Measurements from ENCODE around the gene GRID2IP.

The GRID2IP gene

DNA sequence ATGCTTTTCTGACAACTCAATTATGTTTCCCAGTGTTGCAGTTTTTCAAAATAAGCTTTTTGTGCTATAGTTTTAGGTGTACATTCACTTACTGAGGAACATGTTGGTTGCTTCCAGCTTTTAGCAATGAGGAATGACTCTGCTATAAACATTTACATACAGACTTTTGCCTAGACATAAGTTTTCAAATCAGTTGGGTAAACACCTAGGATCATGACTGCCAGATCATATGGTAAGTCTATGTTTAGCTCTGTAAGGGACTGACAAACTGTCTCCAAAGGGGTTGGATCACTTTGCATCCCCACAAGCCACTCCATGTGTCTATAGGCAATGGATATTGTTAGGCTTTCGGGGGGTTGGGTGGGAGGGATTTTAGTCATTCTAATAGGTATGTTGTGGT, 10.8 kb upstream of the GRID2IP start:
- DNase-seq (ENCODE audit: low read depth) = no peak

DNA sequence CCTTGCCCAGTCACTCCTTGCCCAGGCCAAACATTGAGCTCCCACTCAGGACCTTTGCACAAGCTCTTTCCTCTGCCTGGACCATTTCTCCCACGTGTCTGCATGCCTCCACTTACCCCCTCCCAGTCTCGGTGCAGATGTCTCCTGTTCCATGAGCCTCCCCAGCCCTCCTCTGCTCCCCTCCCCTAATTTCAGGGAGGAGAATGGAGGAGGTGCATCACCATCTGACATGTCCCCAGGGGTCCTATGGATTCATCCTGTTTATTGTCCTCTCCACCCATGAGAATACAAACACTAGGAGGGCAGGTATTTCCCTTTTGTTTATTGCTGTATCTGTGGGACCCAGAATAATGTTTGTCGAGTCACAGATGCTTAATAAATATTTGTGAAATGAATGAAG, 8.6 kb upstream of the GRID2IP start:
- DNase-seq (ENCODE audit: low read depth) = no peak

DNA sequence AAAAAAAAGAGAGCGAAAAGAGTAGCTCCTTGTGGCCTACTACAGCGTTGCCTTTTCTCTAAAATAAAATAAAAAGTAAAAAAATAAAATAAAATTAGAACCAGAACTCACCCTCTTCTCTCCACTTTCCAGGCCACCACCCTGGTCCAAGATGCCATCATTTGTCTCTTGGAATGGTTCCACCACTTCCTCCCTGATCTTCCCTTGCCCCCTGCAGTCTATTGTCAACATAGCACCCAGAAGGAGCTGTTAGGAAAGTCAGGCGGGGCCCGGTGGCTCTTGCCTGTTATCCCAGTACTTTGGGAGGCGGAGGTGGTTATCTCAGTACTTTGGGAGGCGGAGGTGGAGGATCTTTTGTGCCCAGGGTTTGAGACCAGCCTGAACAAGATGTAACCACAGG, 7.6 kb upstream of the GRID2IP start:
- no peak for DNase-seq (ENCODE audit: low read depth)

DNA sequence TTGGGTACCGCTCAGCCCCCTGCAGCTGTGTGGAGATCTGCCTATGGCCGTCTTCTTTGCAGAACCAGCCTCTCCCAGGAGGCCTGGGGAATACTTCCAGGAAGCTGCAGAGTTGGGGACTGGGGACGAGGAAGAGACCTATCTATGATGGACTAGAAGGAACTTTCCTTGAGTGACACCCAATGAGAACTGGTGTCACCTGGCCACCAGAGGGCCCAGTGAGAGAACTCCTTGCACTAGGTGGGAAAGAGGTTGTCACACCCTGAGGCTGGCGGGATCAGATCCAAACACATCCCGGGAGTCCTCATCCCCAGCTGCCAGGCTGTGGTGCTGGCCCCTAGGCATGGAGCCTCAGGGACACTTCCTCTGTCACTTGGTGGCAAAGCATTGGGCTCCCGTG, 4.9 kb upstream of the GRID2IP start:
- no peak for DNase-seq (ENCODE audit: low read depth)

DNA sequence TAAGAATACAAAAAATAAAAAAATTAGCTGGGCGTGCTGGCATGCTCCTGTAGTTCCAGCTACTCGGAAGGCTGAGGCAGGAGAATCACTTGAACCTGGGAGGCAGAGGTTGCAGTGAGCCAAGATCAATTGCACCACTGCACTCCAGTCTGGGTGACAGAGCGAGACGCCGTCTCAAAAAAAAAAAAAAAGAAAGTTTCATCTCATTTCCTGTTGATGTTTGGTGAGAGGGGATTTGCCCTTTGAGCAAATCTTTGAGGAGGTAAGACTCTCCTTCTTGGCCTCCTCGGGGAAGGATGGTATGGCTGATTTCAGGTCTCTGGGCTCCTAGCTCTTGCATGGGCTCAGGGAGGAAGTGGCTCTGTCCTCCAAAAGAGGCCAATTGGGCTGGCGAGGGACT, 3.6 kb upstream of the GRID2IP start:
- DNase-seq (ENCODE audit: low read depth) = no peak

DNA sequence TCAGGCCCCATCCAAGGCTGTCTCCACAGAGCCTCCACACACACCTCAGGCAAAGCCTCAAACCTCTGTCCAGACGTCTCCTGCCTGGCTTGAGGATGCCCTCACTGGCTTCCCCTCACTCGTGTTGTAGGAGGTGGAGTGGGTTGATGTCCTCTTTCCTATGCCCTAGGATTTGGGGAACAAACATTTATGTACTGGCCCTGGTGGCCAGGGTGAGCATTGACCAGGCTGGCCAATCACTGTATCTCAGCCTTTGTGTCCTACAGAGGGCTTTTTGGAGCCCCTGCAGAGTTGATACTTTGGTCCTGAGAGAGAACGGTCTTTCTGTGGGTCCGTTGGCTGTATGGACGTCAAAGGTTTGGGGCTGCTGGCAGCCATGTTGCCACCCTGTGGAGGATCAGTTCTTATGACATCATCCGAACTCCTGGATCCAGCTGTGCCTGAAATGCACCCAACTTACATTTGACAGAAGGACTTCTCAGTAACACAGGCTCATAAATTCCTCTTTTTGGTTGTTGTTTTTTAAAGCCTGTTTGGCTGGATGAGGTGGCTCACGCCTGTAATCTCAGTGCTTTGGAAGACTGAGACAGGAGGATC, 2.3 kb upstream of the GRID2IP start:
- DNase-seq (ENCODE audit: low read depth) = no peak

DNA sequence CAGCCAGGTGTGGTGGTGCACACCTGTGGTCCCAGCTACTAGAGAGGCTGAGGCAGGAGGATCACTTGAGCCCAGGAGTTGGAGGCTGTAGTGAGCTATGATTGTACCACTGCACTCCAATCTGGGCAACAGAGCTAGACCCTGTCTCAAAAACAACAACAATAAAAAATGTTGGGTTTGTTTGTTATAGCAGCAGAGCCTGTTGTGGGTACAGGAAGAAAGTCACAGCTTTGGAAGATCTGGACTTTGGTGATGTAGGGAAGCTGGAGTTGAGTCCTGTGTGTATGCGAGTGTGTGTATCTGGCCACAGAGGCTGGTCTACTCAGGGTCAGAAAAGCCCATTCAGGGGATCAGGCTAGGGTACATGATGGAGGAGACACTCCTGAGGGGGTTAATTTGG, 3.9 kb downstream of the GRID2IP start:
- no peak for DNase-seq (ENCODE audit: low read depth)

DNA sequence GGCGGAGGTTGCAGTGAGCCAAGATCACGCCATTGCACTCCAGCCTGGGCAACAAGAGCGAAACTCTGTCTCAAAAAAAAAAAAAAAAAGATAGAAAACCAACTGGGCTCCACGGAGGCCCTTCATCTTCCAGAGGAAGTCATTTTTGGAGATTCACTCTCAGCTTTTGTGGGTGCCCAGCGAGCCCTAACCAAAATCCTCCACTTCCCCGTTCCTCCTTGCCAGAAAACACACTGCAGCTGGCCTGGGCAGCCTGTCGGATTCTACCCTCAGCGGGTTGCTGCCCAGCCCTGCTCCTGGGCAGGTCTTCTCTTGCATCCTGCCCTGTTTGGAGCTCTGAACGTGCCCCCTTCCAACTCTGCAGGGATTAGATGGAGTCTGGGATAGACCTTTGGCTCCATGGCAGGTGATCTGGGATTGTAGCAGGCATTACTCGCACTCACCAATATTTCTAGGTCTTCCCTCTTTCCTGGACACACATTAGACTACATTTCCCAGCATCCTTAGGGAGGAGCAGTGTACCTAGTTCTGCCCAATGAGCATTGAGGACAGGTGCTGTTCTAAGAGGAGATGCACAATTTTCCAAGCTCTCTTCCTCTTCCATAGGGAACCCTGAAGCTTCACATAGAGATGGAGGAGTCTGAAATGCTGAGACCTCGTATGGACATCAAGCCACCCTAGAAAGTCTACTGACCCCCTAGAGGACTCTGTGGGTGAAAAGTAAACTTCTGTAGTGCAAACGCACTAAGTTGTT, 4.6 kb downstream of the GRID2IP start:
- no peak for DNase-seq (ENCODE audit: low read depth)

DNA sequence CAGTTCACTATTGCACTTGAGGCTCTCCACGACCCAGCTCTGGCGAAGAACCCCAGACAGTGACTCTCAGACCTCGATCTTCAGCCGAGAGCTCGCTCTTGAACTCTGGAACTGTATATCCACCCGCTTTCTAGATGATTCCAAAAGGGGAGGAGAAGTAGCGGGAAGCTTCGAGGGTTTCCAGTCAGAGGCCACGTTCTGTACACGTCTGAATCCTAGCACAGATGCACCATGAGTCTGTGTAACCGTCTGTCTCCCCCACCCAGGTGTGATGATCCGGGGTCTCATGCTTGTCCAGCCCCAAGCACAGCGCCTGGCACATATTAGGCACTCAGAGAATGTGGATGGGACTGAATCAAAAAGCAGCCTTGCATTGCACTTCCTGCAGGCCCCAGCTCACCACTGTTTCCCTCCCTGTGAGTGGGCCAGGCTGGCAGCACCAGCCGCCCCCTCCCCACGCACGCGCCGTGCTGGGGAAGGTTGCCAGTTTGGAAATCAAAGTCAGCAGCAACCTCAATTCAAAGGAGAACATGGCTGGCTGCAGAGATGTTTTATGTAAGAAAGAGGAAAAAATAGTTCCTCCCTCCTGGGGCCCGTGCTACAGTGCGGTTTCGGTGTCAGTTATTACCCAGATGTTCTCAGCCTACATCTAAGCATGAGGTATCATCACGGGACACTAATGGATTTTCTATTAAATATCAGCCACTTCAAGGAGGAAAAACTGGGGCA, 5.7 kb downstream of the GRID2IP start:
- no peak for DNase-seq (ENCODE audit: low read depth)

DNA sequence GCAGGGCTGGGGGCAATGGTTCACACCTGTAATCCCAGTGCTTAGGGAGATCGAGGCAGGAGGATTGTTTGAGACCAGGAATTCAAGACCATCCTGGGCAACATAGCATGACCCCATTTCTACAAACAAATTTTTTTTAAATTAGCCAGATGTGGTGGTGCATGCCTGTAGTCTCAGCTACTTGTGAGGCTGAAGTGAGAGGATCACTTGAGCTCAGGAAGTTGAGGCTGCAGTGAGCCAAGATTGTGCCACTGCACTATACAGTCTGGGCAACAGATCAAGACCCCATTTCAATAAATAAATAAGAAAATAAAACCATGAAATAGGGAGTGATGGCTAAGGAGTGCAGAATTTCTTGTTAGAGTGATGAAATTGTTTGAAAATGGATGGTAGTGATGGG, 8.9 kb downstream of the GRID2IP start:
- DNase-seq (ENCODE audit: low read depth) = no peak

DNA sequence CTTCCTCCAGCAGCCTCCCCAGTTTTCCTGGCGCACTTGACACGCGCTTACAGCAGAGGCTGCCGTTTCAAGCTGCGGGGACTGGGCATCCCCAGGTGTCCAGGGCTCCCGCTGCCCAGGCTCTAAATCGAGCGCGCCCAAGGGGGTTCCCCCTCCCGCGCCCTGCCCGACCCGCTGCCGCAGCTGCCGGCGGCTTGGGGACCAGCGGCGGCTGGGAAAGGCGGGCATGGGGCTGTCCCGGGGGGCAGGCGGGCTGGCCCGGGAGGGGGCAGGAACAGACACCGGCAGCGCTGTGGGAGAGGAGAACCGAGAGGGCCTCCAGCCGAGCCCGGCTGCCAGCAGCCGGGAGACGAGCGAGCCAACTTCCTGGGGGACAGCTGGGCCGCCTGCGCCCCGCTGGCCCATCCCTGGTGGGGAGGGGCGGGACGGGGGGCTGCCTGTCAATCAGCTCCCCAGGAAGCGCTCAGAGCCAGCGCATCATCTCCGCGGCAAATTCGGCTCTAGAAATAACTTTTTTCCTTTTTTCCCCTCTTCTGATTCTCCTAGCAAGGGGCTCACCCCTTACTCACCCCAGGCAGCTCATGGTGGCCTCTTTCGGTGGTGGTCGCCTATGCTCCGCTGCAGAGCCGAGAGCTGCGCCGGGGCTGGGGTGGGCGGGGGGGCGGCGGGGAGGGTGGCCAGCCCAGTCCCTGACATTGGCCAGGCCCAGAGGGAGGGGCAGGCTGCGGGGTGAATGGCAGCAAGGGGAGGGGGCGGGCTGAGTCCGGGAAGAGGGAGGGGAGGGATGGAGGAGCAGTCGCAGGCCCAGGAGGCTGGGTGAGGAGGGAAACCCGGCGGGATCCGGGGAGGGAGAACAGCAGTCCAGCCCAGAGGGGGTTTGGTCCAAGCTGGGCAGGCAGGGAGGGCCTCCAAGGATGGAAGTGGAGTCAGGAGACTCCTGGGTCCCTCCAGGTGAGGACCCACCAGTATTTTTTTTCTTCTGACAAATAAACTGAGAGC, 14.7 kb downstream of the GRID2IP start:
- no peak for DNase-seq (ENCODE audit: low read depth)

DNA sequence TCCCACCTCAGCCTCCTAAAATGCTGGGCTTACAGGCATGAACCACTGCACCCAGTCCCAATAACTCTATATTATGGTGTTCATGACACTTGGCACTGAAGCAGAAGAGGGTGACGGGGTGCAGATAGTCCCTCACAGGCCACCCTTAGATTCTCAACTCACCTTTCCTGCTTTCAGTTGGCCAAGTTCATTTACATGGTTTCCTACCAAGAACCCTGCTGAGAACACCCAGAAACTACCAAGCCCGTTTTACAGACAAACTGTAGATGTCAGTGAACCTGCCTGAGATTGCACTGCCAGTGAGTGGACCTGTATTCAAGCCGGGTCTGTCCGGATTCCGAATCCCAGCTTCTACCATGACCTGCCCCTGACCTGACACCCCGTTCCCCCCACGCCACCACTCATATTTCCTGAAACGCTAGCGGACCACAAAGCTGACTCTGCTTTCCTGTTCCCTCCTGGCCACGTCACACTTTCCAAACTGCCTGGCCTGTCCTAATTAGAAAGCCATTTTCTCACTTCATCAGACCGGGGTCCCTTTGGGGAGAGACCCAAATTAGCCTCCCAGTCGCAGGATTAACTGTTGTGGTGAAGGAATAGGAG, 17.3 kb downstream of the GRID2IP start:
- DNase-seq (ENCODE audit: low read depth) = no peak

DNA sequence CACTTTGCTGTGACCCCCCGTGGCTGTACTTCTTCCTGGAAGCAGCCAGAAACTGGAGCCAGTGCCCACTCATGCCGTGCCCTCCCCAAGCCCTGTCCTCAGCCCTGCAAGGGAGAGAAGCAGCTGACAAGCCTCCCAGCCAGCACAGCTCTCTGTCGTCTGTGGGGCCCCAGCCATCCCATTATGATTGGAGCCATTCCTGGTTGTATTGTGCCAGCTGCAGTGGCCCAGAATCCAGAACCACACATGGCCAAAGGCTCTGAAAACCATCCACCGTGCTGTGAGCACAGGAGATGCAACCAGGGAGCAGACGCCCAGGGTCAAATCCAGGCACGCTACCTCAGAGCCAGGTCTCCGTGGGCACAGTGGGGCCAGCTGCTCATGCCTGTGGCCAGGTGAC, 18.7 kb downstream of the GRID2IP start:
- no peak for DNase-seq (ENCODE audit: low read depth)

DNA sequence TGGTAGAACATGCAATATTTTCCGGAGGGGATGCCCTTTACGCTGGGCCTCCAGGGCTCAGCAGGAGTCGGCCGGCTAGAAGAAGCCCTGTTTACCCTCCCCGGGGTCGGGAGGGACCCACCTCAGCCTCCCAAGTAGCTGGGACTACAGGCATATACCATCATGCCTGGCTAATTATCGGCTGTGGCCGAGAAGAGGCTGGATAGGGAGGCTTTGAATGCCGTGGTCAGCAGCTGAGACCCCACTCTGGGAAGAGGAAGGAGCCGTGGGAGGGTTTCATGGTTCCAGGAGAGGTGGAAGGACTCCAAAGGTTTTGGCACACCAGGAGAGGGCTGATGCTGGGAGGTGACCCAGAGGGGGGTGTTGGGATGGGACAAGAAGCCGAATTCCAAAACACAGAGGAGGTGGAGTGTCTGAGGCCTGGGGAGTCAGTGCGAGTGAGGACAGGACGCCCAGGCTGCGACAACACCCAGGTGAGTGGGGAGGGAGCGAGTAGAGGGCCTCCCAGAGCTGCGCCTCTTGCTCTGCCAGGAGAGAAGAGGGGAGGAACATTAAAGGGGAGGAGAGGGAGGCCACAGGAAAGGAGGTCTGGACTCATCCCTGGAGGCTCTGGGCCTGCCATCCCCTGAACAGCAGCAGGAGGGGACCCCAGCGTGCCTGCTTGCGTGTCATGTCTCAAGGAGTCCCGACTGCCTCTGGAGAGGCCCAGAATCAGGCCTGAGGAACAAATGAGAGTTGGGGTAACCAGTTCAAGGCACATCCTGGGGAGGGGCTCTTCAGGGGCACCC, 19.6 kb downstream of the GRID2IP start:
- DNase-seq (ENCODE audit: low read depth) = no peak

DNA sequence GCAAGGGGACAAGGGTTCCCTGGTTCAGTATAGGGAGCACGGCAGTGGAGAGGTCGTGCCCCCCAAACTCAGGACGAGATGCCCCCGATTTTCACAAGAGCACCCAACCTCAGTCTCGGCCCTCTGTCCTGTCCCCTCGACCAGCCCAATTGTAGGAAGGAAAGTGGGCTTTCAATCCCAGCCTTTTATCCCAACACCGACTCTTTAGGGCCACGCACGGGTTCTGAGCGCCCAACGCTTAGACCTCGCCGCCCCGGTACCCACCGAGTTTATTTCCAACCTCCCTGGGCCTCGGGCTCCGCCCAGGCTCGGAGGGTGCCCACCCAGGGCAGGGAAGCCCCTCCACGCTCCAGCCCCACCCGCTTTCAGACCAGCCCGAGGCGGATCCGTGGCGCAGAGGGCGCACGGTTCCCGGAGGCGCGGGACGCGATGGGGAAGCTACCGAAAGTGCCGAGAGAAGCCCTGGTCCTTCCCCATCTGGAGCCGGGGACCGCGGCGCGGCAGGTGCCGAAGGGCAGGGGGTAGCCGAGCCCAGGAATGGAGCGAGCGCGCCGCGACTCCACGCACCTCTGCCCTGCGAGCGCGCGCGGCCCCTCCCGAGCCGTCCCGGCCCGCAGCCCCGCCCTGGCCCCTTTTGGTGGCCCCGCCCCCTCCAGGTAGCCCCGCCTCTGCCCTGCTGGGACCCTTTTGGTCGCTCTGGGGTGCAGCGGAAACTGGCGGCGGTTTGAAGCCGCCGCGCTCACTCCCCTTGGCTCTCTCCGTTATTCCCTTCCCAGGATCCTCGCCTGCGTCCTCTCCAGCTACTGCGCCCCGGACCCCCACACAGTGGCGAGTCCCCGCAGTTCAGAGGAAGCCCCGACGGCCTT, 20.4 kb downstream of the GRID2IP start:
- no peak for DNase-seq (ENCODE audit: low read depth)

DNA sequence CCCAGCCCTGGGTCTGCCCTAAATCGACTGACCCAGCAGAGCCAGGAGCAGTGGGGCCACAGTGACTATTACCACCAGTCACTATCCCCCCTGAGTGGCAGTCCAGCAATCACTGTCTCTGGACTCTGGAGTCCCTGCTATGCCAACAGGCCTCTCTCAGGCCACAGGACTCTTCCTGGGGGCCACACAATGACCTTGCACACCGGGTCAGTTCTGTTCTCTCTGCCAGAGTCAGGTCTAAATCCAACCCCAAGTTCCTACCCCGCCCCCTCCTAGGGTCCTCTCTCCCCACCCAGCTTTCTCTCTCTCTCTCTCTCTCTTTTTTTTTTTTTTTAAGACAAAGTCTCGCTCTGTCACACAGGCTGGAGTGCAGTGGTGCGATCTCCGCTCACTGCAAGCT, 21.6 kb downstream of the GRID2IP start:
- no peak for DNase-seq (ENCODE audit: low read depth)

DNA sequence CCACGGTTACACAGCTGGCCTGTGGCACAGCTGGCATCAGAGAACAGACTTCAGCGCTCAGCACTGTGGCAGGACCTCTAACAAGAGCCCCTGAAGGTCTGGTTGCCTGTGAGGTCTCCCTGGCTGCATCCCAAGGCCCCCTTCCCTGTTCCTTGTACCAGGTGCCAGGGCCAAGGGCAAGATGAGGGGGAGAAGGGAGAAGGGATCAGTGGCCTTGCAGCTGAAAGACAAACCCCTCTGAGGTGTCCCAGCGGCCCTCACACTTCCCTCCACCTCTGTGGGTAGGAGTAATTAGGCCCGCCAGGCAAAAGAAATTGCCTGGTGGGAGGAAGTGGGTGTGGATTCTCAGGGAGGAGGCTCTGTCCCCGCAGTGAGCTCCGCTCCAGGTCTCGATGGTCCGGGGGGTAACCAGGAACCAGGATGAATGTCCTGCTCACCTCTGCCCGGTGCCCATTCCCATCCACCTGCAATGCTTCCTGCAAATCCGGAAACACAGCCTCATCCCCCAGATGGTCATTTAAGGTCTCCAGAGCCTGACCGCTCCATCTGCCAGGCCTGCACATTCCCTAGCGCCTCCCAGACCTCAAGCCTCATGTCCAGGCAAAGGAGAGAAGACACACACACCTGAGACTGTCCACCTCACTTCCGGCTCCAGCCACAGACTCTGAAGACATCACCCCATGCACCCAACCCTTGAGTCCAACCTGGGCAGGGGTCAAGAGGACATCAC, 22.7 kb downstream of the GRID2IP start:
- no peak for DNase-seq (ENCODE audit: low read depth)

DNA sequence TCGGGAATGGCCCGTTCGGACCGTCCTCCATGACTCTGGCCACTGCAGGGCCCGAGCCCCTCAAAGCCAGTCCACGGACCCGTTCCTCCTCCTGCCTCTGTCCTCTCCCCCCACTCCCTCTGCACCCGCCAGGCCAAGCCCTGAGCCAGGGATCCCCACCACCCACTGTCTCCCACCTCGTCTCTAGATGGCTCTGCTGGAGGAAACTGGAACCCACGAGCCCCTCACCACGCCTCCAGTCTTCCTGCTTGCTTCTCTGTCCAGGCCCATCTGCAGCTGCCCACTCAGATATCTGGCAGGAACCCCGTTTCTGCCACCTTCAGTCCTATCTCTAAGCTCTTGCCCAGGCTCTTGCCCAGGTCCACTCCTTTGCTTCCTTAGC, 24.3 kb downstream of the GRID2IP start:
- DNase-seq (ENCODE audit: low read depth) = no peak

Data from GM04503 (cell line).